ENCODE data around the gene BSX. TPM values are rescaled to one million over a fixed set of nuclear protein-coding genes. Genes with fewer than 3 reads are reported as not detected.

Gene BSX
- total and polyA plus RNA-seq, 2 of the 4 experiments (the other 2 are of a cell fraction): not detected

GRCh38 chr11:123006860-123007542 is 25.4 kb upstream of the BSX start:
- no peak overlapping the region for H2BK5ac ChIP-seq (ENCODE audit: low read depth, low read length, poor library complexity, severe bottlenecking)
- no peak overlapping the region for H2BK120ac ChIP-seq (ENCODE audit: low read depth, low read length)
- no peaks in the 10 kb centered on the region for H3K36me3 ChIP-seq (ENCODE audit: control insufficient read depth, insufficient read depth, low read length)
- no peak overlapping the region for H2BK15ac ChIP-seq (ENCODE audit: low read depth, low read length)
- POLR2A ChIA-PET (ENCODE audit: unreplicated experiment): no interaction called here
- H3K4me3 ChIP-seq (ENCODE audit: insufficient read depth, low read depth, low read length): no peak overlapping the region
- dilution Hi-C loops (cut with HindIII; ENCODE audit: low sequenced_read_pairs, unreplicated experiment): no loop called here
- no peak for DNase-seq
- no peak overlapping the region for H3K27ac ChIP-seq (ENCODE audit: insufficient read depth, low read length)
- no peak overlapping the region for H2BK20ac ChIP-seq (ENCODE audit: low read depth, low read length)
- H2AK9ac ChIP-seq (replicated peaks; ENCODE audit: low read depth, low read length, poor library complexity): no peak overlapping the region
- no peak for ATAC-seq (ENCODE audit: low read depth)
- H4K8ac ChIP-seq (ENCODE audit: low read depth in 2 of 2, low read length in 2 of 2): no peak overlapping the region
- no peaks in the 10 kb centered on the region for H3K9me1 ChIP-seq (ENCODE audit: insufficient read depth, low read length)
- H2AK5ac ChIP-seq (ENCODE audit: low read depth, low read length): no peak overlapping the region
- BruUV-seq (replicated peaks): no TSS peak
- in situ Hi-C loops (cut with MboI; ENCODE audit: low sequenced_read_pairs): no loop called here
- CTCF ChIA-PET: no interaction called here
- no peak overlapping the region for H3K18ac ChIP-seq (ENCODE audit: low read depth, low read length)
- no peak overlapping the region for H2AFZ ChIP-seq (replicated peaks; ENCODE audit: low read length, poor library complexity)
- intact Hi-C loops (cut with micrococcal nuclease): no loop called here
- no peak overlapping the region for H3K4me2 ChIP-seq (ENCODE audit: low read depth, low read length)
- no peak overlapping the region for H3K9ac ChIP-seq (ENCODE audit: low read depth, low read length)
- H4K91ac ChIP-seq (ENCODE audit: insufficient read depth, low read depth, low read length): no peak overlapping the region
- no peaks in the 10 kb centered on the region for H3K79me1 ChIP-seq (ENCODE audit: low read depth in 1 of 2, low read length in 2 of 2)
- H3K9me3 ChIP-seq (ENCODE audit: control insufficient read depth, insufficient read depth, low read length): no peaks in the 10 kb centered on the region
- TF ChIP-seq MAFK (IDR thresholded peaks at IDR 0.05; ENCODE audit: low read depth, low read length): no peak
- TF ChIP-seq CEBPB (IDR thresholded peaks at IDR 0.05; ENCODE audit: low read depth, low read length): no peak
- no peak for TF ChIP-seq FOS (IDR thresholded peaks at IDR 0.05; ENCODE audit: low read depth, low read length)
- no peak for TF ChIP-seq POLR2A (IDR thresholded peaks at IDR 0.05; ENCODE audit: low read depth, low read length)
- TF ChIP-seq ELK1 (IDR thresholded peaks at IDR 0.05; ENCODE audit: borderline replicate concordance, low read depth, low read length): no peak
- TF ChIP-seq SMC3 (IDR thresholded peaks at IDR 0.05; ENCODE audit: low read depth, low read length): no peak
- no peak for TF ChIP-seq NFE2L2 (IDR thresholded peaks at IDR 0.05; ENCODE audit: low read depth, low read length)
- TF ChIP-seq USF2 (IDR thresholded peaks at IDR 0.05; ENCODE audit: low read depth, low read length): no peak
- no peak for TF ChIP-seq CHD1 (IDR thresholded peaks at IDR 0.05; ENCODE audit: low read depth, low read length)
- TF ChIP-seq MAZ (IDR thresholded peaks at IDR 0.05; ENCODE audit: borderline replicate concordance, low read depth, low read length): no peak
- H3K14ac ChIP-seq (replicated peaks; ENCODE audit: low read depth, low read length): no peak overlapping the region
- no peaks in the 10 kb centered on the region for H3K4me1 ChIP-seq (ENCODE audit: control insufficient read depth, insufficient read depth, low read length)
- H3K27me3 ChIP-seq (ENCODE audit: control insufficient read depth, insufficient read depth, low read length): peaks cover 24% of the 10 kb centered on the region
- no peak overlapping the region for H4K5ac ChIP-seq (ENCODE audit: low read depth, low read length)
- H4K20me1 ChIP-seq (ENCODE audit: insufficient read depth, low read length): no peaks in the 10 kb centered on the region
- no CpG with 5 or more reads among the region's 5 CpGs for WGBS, 2 experiments (ENCODE audit: extremely low coverage in 2 of 2, insufficient read length in 1 of 2)
- no peak overlapping the region for H3K56ac ChIP-seq (ENCODE audit: extremely low read depth, insufficient read depth, low read length)
- no peak overlapping the region for H3K4ac ChIP-seq (ENCODE audit: low read depth, low read length)
- no peak overlapping the region for H3K23ac ChIP-seq (ENCODE audit: low read depth, low read length)

All from IMR-90 (cell line).